CD4-positive, alpha-beta T cell (primary cell): ENCODE measurements around the gene CEACAM5. TPM values are rescaled to one million over a fixed set of nuclear protein-coding genes. Genes with fewer than 3 reads are reported as not detected.

Experiments used
- ATAC-seq: fragments of 200-7000 bp; cut with Tn5 transposase; one replicate; pipeline ENCODE4 v1.10.0; 2022; ENCODE audit warnings: mild to moderate bottlenecking; ENCODE audit not compliant: poor library complexity
- CTCF ChIA-PET: fragments of 350-600 bp; sonication (Branson Sonifier 250); formaldehyde crosslinking; loops from one replicate; lab custom pipeline; 2021; ENCODE audit warnings: antibody characterized with exemption, inconsistent platforms; lab: Charles Lee
- POLR2A ChIA-PET: fragments of 350-600 bp; sonication (Branson Sonifier 250); formaldehyde crosslinking; loops from one replicate; lab custom pipeline; 2021; ENCODE audit warnings: antibody characterized with exemption, inconsistent platforms; lab: Charles Lee
- DNase-seq, 14 experiments: peaks; one replicate each; pipeline ENCODE4 v3.0.0-alpha.2; 2013 to 2020; ENCODE audit warnings: mixed read lengths in 2 of 14
- H3K27ac ChIP-seq, 2 donors: one replicate each; pipeline versions ENCODE4 v1.5.1 to v1.7.0; 2013; ENCODE audit warnings: low read length in 2 of 2, low read depth in 1 of 2, mild to moderate bottlenecking in 1 of 2
- H3K27me3 ChIP-seq, 2 experiments: 1 replicate in 1 of 2; 2 replicates in 1 of 2; pipeline versions ENCODE4 v1.6.1 to v1.7.0; 2013; ENCODE audit warnings: low read length in 2 of 2, control low read depth in 1 of 2, mild to moderate bottlenecking in 1 of 2, moderate library complexity in 1 of 2; ENCODE audit not compliant: insufficient read depth in 2 of 2, control insufficient read depth in 1 of 2
- H3K36me3 ChIP-seq: one replicate; pipeline ENCODE4 v1.6.1; 2013; ENCODE audit warnings: low read length, control low read depth; ENCODE audit not compliant: insufficient read depth
- H3K4me1 ChIP-seq: one replicate; pipeline ENCODE4 v1.6.1; 2013; ENCODE audit warnings: low read length, control low read depth; ENCODE audit not compliant: insufficient read depth
- H3K4me3 ChIP-seq: one replicate; pipeline ENCODE4 v1.5.1; 2013; ENCODE audit warnings: mild to moderate bottlenecking, low read length, moderate library complexity
- H3K9me3 ChIP-seq, 2 experiments: 1 replicate in 1 of 2; 2 replicates in 1 of 2; pipeline versions ENCODE4 v1.6.1 to v1.7.0; 2013; ENCODE audit warnings: low read length in 2 of 2, mild to moderate bottlenecking in 2 of 2, control low read depth in 1 of 2, moderate library complexity in 1 of 2; ENCODE audit not compliant: control insufficient read depth in 1 of 2, insufficient read depth in 1 of 2
- H3K27ac Mint-ChIP-seq: one replicate; pipeline ENCODE4 v1.8.0; 2020; ENCODE audit warnings: mixed read lengths
- H3K27me3 Mint-ChIP-seq: one replicate; pipeline ENCODE4 v1.8.0; 2021; ENCODE audit warnings: mixed read lengths
- H3K36me3 Mint-ChIP-seq: one replicate; pipeline ENCODE4 v1.8.0; 2021; ENCODE audit warnings: low read depth, mixed read lengths
- H3K4me1 Mint-ChIP-seq: one replicate; pipeline ENCODE4 v1.8.0; 2021; ENCODE audit warnings: low read depth, mixed read lengths
- H3K4me3 Mint-ChIP-seq: one replicate; pipeline ENCODE4 v1.8.0; 2020; ENCODE audit warnings: mild to moderate bottlenecking, mixed read lengths
- H3K9me3 Mint-ChIP-seq: one replicate; pipeline ENCODE4 v1.8.0; 2020; ENCODE audit warnings: mixed read lengths
- intact Hi-C, 2 experiments: fragments of 100-400 bp; cut with DNase I in 1 of 2; cut with micrococcal nuclease in 1 of 2; formaldehyde crosslinking; loops; one replicate each; pipeline versions ENCODE4 v1.15.1 to v1.9.0; 2023 to 2025; cut with DNase I, micrococcal nuclease
- total RNA-seq, 174 experiments: library from RNA in 2 of 174; stranded (reverse) in 2 of 174; gene quantifications; one replicate each; pipeline ENCODE4 v1.2.3 and lab custom pipeline; 2021 to 2026
- TF ChIP-seq, protein P1 (sequence below): fragments of 200-600 bp; IDR thresholded peaks from one replicate; pipeline ENCODE4 v1.8.0; 2022; ENCODE audit warnings: antibody characterized with exemption, mild to moderate bottlenecking

CEACAM5 gene
- total RNA-seq, 2 experiments from 2014 or later: not detected

DNA sequence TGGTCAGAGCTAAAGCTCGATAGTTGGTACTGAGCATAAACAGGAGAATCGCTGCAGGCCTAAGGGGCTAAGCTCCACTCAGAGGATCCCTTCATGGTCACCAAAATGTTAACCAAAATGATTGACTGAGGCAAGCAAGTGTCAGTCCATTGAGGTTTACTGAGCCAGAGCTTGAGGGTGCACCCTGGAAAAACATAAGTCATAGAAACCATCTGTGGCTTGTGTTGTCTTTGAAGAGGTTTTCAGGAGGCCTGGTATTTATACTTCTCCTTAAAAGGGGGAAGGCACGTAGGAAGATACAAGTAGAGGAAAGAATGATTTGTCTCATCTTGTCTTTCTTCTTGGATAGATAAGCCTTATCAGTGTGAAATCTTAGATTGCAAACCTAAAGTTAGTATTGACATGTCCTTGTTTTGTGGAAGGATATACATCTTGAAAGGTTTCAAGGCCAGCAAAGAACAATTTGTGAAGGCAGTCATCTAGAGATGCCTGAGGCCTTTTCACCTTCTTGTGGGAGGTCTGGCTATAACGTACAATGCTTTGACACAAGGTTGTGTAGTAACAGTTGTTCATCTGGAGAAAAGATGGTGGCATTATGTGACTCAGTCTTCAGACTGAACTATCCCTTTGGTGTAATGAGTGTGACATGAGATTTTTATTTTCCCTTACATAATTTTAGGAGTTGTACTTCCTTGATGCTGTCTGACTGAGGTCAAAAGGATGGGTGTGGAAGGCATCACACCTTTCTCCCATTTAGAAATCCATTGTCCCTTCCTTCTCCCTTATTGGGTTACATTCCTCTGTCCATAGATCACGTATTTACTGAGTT lies 32.2 kb downstream of the CEACAM5 start:
- Mint-ChIP-seq H3K9me3 (no peaks in the 10 kb centered on the region), H3K36me3 (no peaks in the 10 kb centered on the region), H3K27ac (no peak overlapping the region), H3K27me3 (peaks cover 69% of the 10 kb centered on the region), H3K4me1 (peaks cover 6% of the 10 kb centered on the region), H3K4me3 (no peak overlapping the region)
- Histone ChIP-seq H3K27me3 (peaks cover 9 to 13% of the 10 kb centered on the region in 2 experiments), H3K27ac (no peak overlapping the region), H3K4me1 (no peaks in the 10 kb centered on the region), H3K9me3 (no peaks in the 10 kb centered on the region), H3K36me3 (no peaks in the 10 kb centered on the region), H3K4me3 (no peak overlapping the region)
- CTCF ChIA-PET: no interaction called here
- DNase-seq (no peak), ATAC-seq (no peak)
- intact Hi-C loops: no loop called here
- POLR2A ChIA-PET: interaction anchor here (0.9 kb wide), 1 partner anchor 13 kb away, joined by 3 read pairs; no protein-coding TSS in a partner anchor
- TF ChIP-seq, protein P1, sequence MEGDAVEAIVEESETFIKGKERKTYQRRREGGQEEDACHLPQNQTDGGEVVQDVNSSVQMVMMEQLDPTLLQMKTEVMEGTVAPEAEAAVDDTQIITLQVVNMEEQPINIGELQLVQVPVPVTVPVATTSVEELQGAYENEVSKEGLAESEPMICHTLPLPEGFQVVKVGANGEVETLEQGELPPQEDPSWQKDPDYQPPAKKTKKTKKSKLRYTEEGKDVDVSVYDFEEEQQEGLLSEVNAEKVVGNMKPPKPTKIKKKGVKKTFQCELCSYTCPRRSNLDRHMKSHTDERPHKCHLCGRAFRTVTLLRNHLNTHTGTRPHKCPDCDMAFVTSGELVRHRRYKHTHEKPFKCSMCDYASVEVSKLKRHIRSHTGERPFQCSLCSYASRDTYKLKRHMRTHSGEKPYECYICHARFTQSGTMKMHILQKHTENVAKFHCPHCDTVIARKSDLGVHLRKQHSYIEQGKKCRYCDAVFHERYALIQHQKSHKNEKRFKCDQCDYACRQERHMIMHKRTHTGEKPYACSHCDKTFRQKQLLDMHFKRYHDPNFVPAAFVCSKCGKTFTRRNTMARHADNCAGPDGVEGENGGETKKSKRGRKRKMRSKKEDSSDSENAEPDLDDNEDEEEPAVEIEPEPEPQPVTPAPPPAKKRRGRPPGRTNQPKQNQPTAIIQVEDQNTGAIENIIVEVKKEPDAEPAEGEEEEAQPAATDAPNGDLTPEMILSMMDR: no peak

DNA sequence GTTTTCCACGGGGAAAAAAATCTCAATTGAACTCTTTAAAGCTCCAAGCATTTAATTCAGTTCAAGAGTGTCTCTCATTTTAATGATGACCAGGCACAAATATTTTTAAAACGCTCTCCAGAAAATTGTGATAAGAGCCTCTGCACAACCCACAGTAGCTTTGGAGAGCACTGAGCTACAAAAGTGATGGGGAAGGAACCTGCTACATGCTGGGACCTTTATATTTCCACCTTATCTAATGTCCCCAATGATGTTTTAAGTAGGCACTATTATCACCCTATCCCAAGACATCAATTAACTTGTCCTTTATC lies 32.8 kb downstream of the CEACAM5 start:
- Histone ChIP-seq H3K27me3 (peaks cover 9 to 18% of the 10 kb centered on the region in 2 experiments), H3K27ac (no peak overlapping the region), H3K9me3 (no peaks in the 10 kb centered on the region), H3K4me1 (no peaks in the 10 kb centered on the region), H3K36me3 (no peaks in the 10 kb centered on the region), H3K4me3 (no peak overlapping the region)
- H3K27ac Mint-ChIP-seq: no peak overlapping the region
- CTCF ChIA-PET: no interaction called here
- POLR2A ChIA-PET: no interaction called here
- DNase-seq: no peak
- H3K4me1 Mint-ChIP-seq: peaks cover 6% of the 10 kb centered on the region
- no peak for ATAC-seq
- H3K4me3 Mint-ChIP-seq: no peak overlapping the region
- no peaks in the 10 kb centered on the region for H3K36me3 Mint-ChIP-seq
- no peaks in the 10 kb centered on the region for H3K9me3 Mint-ChIP-seq
- TF ChIP-seq, protein P1: no peak
- intact Hi-C loops: no loop called here
- peaks cover 69% of the 10 kb centered on the region for H3K27me3 Mint-ChIP-seq

DNA sequence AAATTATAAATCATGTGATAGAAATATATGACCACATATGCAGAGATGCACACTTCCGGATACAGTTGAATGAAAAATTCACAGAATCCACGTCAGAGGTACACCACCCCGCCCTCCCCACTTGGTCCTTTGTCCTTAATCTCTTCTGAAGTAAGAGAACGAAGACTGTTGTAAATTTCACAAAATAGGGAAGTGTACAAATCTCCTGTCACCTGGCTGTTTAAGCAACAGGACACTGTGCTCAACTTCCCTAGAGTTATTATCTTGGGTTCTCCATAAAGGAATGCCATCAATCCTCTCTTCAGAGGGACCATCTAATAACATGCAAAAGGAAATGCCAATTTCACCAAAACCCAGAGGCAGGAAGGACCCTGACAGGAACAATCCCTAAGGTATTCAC lies 36.4 kb downstream of the CEACAM5 start:
- TF ChIP-seq, protein P1: no peak
- H3K27me3 Mint-ChIP-seq: peaks cover 80% of the 10 kb centered on the region
- ChIA-PET POLR2A (no interaction called here), CTCF (interaction anchor here (1.9 kb wide), 1 partner anchor 8 kb away, joined by 4 read pairs; no protein-coding TSS in a partner anchor)
- Histone ChIP-seq H3K4me1 (no peaks in the 10 kb centered on the region), H3K9me3 (no peaks in the 10 kb centered on the region), H3K27ac (no peak overlapping the region), H3K36me3 (no peaks in the 10 kb centered on the region), H3K27me3 (peaks cover 22 to 32% of the 10 kb centered on the region in 2 experiments), H3K4me3 (no peak overlapping the region)
- intact Hi-C loops: no loop called here
- H3K36me3 Mint-ChIP-seq: no peaks in the 10 kb centered on the region
- DNase-seq (peak in 1 of 14 experiments; percentile 11), ATAC-seq (no peak)
- H3K27ac Mint-ChIP-seq: no peak overlapping the region
- H3K4me3 Mint-ChIP-seq: no peak overlapping the region
- peaks cover 11% of the 10 kb centered on the region for H3K4me1 Mint-ChIP-seq
- H3K9me3 Mint-ChIP-seq: no peaks in the 10 kb centered on the region
